Stimulated activated CD4-positive, alpha-beta T cell treated with anti-CD3 and anti-CD28 coated beads, TNF-alpha, amount 100 ng/mL, for 48 hours (primary cell): ENCODE data around the gene PNMA8C.

Source experiments
- DNase-seq, 3 donors: peaks; one replicate each; pipeline ENCODE4 v3.0.0-alpha.2; 2020; ENCODE audit warnings: low read depth in 3 of 3

PNMA8C gene

GRCh38 chr19:46428239-46429135 is at the start of gene PNMA8C:
Gene PNMA8C (minus strand): TSS chr19:46428936. CDS start chr19:46428359, 577 bp downstream.
- peak; percentile 17 to 50 (median 23) for DNase-seq

- no peak for DNase-seq
Measured at GRCh38 chr19:46475986-46476385, 47.2 kb upstream of the PNMA8C start.

GRCh38 chr19:46474211-46474610 is 45.5 kb upstream of the PNMA8C start:
- no peak for DNase-seq

GRCh38 chr19:46472592-46472991 is 43.9 kb upstream of the PNMA8C start:
- DNase-seq: no peak

GRCh38 chr19:46471811-46472543 is 43.2 kb upstream of the PNMA8C start:
- DNase-seq: no peak

- no peak for DNase-seq
Measured at GRCh38 chr19:46471116-46471733, 42.5 kb upstream of the PNMA8C start, which contains the start of gene PNMA8A. Gene PNMA8A (minus strand): TSS chr19:46471563. CDS start chr19:46471035, 528 bp downstream.

GRCh38 chr19:46470376-46470775 is 41.6 kb upstream of the PNMA8C start:
- DNase-seq: no peak

GRCh38 chr19:46469541-46470185 is 40.9 kb upstream of the PNMA8C start:
- no peak for DNase-seq

GRCh38 chr19:46466536-46467196 is 37.9 kb upstream of the PNMA8C start:
- DNase-seq: no peak

GRCh38 chr19:46463516-46463915 is 34.8 kb upstream of the PNMA8C start:
- no peak for DNase-seq

- DNase-seq: no peak
Measured at GRCh38 chr19:46461537-46461936, 32.8 kb upstream of the PNMA8C start.

GRCh38 chr19:46460981-46461380 is 32.2 kb upstream of the PNMA8C start:
- no peak for DNase-seq

GRCh38 chr19:46460055-46460454 is 31.3 kb upstream of the PNMA8C start:
- DNase-seq: no peak

- no peak for DNase-seq
Measured at GRCh38 chr19:46456930-46457329, 28.2 kb upstream of the PNMA8C start.

GRCh38 chr19:46454244-46454643 is 25.5 kb upstream of the PNMA8C start:
- DNase-seq: no peak

GRCh38 chr19:46453661-46454060 is 24.9 kb upstream of the PNMA8C start:
- no peak for DNase-seq

- DNase-seq: no peak
Measured at GRCh38 chr19:46452186-46452585, 23.4 kb upstream of the PNMA8C start.

- DNase-seq: no peak
Measured at GRCh38 chr19:46451352-46451751, 22.6 kb upstream of the PNMA8C start.

- no peak for DNase-seq
Measured at GRCh38 chr19:46450737-46451136, 22.0 kb upstream of the PNMA8C start.

GRCh38 chr19:46449228-46449627 is 20.5 kb upstream of the PNMA8C start:
- DNase-seq: no peak

GRCh38 chr19:46448601-46449000 is 19.9 kb upstream of the PNMA8C start:
- no peak for DNase-seq
